Coronary artery (tissue), 2 donors: ENCODE data around the gene NUAK2.

Experiments
- DNase-seq: peaks from one replicate; pipeline ENCODE4 v3.0.0-alpha.2; 2017; ENCODE audit warnings: low spot score
- H3K27ac ChIP-seq, 2 donors: fragments of 200-600 bp; sonication (generic); one replicate each; pipeline ENCODE4 v1.5.1; 2016 to 2019
- H3K4me3 ChIP-seq: fragments of 200-600 bp; sonication (generic); 2 replicates; pipeline ENCODE4 v1.5.1; 2016; ENCODE audit warnings: mild to moderate bottlenecking, moderate library complexity
- TF ChIP-seq, protein P1 (sequence below): fragments of 200-600 bp; sonication (generic); IDR thresholded peaks from one replicate; pipeline ENCODE4 v1.5.1; 2019; ENCODE audit warnings: antibody characterized with exemption

The NUAK2 gene

DNA sequence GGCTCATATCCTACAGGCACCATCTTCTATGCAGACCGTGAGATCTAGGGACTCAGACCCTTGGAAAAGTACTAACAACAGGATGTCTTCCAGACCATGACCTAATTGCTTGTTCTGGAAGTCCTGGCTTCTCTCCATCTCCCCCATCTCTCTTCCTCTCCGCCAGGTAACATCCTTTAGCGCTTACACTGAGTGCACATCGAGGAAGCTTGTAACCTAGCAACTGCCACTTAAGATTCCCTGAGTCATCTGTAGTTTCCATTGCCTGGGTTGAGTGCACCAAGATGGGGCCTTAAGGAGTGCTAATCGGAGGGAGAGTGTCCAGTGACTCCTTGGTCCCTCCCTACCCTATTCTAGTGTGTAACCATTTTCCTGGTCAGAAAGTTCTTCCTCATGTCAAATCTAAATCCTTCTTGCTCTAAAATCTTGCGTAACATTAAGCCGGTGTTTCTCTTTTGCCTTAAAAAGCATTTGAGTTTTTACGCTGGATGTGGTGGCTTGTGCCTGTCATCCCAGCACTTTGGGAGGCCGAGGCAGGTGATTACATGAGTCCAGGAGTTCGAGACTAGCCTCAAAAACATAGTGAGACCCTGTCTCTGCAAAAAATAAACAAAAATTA lies 25.5 kb upstream of the NUAK2 start:
- no peak for DNase-seq
- H3K4me3 ChIP-seq = no peak overlapping the region
- H3K27ac ChIP-seq = no peak overlapping the region
- TF ChIP-seq, protein P1, sequence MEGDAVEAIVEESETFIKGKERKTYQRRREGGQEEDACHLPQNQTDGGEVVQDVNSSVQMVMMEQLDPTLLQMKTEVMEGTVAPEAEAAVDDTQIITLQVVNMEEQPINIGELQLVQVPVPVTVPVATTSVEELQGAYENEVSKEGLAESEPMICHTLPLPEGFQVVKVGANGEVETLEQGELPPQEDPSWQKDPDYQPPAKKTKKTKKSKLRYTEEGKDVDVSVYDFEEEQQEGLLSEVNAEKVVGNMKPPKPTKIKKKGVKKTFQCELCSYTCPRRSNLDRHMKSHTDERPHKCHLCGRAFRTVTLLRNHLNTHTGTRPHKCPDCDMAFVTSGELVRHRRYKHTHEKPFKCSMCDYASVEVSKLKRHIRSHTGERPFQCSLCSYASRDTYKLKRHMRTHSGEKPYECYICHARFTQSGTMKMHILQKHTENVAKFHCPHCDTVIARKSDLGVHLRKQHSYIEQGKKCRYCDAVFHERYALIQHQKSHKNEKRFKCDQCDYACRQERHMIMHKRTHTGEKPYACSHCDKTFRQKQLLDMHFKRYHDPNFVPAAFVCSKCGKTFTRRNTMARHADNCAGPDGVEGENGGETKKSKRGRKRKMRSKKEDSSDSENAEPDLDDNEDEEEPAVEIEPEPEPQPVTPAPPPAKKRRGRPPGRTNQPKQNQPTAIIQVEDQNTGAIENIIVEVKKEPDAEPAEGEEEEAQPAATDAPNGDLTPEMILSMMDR = no peak

DNA sequence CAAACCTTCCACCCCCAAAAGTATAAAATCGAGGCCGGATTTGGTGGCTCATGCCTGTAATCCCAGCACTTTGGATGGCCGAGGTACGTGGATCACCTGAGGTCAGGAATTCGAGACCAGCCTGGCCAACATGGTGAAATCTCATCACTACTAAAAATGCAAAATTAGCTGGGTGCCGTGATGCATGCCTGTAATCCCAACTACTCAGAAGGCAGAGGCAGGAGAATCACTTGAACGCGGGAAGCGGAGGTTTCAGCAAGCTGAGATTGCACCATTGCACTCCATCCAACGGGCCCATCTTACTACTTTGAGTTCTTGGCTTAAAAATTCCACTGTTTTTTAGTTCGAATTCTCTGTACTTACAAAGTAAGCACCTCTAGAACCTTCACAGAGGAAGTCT lies 24.2 kb upstream of the NUAK2 start:
- Histone ChIP-seq H3K27ac (no peak overlapping the region), H3K4me3 (no peak overlapping the region)
- DNase-seq = no peak
- TF ChIP-seq, protein P1 = no peak

DNA sequence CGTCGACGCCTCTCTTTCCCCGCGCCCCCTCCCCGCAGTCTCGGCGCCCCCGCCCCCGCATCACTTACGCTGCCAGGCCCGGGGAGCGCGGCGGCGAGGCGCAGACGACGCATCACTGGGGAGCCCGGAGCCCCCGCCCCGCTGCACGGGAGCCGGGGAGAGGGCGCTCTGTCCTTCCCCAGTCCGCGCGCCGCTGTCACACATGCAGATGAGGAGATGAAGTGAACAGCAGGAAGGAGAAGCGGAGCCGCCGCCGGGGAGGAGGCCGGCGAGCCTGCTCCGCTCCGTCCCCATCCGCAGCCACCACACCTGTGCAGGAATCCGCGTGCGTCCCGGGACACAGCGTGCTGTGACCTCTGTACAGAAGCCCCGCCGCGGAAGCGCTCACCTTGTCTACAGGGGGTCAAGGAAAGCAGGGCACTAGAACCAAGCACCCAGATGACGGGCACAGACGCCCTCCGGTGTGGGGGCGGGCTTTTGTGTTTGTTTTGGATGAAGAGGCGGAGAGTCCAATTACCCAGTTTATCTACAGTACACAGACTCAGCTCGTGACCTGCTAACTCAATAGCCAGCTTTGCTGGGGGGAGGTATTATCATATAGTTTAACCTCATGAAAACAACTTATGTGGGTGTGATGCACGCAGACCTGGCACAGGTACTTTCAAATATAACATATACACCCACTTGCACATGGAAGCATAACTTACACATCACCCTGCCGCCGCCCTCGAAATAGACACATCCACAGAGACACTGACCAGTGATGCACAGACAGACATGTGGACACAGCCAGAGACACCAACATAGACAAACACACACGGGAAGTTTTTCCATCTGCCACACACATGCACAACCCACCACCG lies 22.8 kb upstream of the NUAK2 start:
- TF ChIP-seq, protein P1 = no peak
- Histone ChIP-seq H3K27ac (no peak overlapping the region), H3K4me3 (peak overlapping the region; percentile 67)
- no peak for DNase-seq

DNA sequence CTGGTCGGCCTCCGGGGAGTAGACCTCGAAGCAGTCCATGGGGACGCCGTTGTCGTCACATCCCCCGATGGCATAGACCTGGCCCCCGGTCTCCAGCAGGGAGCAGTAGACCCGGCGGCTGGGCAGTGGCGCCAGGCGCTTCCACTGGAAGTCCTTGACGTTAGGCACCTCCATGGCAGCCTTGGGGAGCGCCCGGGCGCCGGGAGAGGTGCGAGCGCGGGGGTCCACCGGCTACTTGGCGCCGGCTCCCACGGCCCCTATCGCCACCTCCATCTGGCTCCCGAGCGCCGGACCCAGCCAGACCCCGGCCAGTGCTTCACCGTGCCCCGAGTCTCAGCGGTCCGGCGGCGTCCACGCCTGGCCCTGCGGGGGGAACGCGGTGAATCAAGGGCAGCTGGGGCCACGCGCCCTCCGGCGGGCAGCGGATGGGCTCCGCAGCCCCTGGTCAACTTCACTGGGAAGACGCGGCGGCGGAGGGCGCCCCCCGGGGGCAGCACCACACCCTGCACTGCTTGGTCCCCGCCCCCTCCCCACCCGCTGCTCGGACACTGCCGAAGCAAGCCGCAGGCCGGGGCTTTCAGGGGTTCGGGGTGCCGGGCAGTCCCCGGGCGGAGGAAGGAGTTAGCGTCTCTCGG lies 22.0 kb upstream of the NUAK2 start:
- H3K27ac ChIP-seq = no peak overlapping the region
- peak overlapping the region; percentile 67 for H3K4me3 ChIP-seq
- TF ChIP-seq, protein P1 = no peak
- no peak for DNase-seq

DNA sequence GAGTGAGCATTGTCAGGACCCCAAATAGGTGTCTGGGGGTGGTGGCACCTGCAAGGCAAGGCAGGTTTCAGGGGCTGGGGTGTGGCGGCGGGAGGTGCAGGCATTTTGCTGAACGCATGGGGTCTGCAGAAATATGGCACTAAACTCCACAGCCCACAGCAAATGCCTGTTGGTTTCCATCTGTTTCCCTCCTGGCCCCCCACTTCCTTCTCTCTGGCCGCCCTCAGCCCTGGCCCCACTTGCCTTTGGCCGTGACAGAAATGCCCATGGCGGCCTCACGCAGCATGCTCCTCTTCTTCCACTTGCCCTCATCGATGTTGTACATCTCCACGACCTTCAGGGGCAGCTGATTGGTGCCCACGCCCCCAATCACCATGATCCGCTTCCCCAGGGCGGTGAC lies 21.4 kb upstream of the NUAK2 start:
- DNase-seq = no peak
- TF ChIP-seq, protein P1 = no peak
- no peak overlapping the region for H3K27ac ChIP-seq
- peak overlapping the region; percentile 67 for H3K4me3 ChIP-seq

DNA sequence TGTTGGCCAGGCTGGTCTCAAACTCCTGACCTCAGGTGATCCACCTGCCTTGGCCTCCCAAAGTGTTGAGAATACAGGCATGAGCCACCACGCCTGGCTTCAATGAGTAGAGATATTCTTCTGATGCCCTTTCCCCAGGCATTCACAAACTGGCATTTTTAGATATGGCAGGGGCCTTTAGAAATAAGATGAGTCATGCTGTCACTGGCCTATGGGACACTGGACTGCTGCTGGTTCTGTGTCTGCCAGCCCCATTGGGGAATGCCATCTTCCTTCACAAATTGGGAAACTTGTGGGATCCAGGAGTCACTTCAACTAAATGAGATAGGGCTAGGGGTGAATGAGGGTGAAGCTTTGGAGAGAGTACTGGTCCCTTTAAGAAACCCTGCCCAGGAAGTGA lies 19.1 kb upstream of the NUAK2 start:
- H3K4me3 ChIP-seq = no peak overlapping the region
- no peak for DNase-seq
- TF ChIP-seq, protein P1 = no peak
- no peak overlapping the region for H3K27ac ChIP-seq
